ENCODE data around the gene CEP250. TPM values are rescaled to one million over a fixed set of nuclear protein-coding genes. Genes with fewer than 3 reads are reported as not detected.
"Not testable (repeated sequence)": the region's sequence is repeated elsewhere in the genome, so short reads cannot be mapped to it uniquely, and the experiment has no call there.

CEP250 gene
- total RNA-seq, 2 donors from 2014 or later = 67.5 to 90.0 TPM

GRCh38 chr20:35508493-35509218 is 53.3 kb downstream of the CEP250 start:
- ATAC-seq = no peak
- Mint-ChIP-seq H3K36me3 (peaks cover 10% of the 10 kb centered on the region), H3K9me3 (no peaks in the 10 kb centered on the region), H3K27me3 (no peaks in the 10 kb centered on the region), H3K27ac (no peak overlapping the region), H3K4me3 (no peak overlapping the region), H3K4me1 (ENCODE audit: low read depth in 2 of 2) (peaks cover 30% of the 10 kb centered on the region in 2 donors)
- DNase-seq (ENCODE audit: low spot score) = no peak

GRCh38 chr20:35510951-35511735 is 55.7 kb downstream of the CEP250 start:
- Mint-ChIP-seq H3K27ac (no peak overlapping the region), H3K27me3 (no peaks in the 10 kb centered on the region), H3K4me1 (ENCODE audit: low read depth in 2 of 2) (peaks cover 10 to 12% of the 10 kb centered on the region in 2 donors), H3K36me3 (peaks cover 1% of the 10 kb centered on the region), H3K9me3 (no peaks in the 10 kb centered on the region), H3K4me3 (no peak overlapping the region)
- ATAC-seq (no peak), DNase-seq (ENCODE audit: low spot score) (no peak)

- DNase-seq (ENCODE audit: low spot score) (no peak), ATAC-seq (no peak)
- Mint-ChIP-seq H3K27ac (no peak overlapping the region), H3K4me3 (no peak overlapping the region), H3K36me3 (no peaks in the 10 kb centered on the region), H3K4me1 (ENCODE audit: low read depth in 2 of 2) (peaks cover 5 to 7% of the 10 kb centered on the region in 2 donors), H3K9me3 (no peaks in the 10 kb centered on the region), H3K27me3 (no peaks in the 10 kb centered on the region)
Observed at GRCh38 chr20:35511814-35512420, 56.5 kb downstream of the CEP250 start.

- H3K36me3 Mint-ChIP-seq = no peaks in the 10 kb centered on the region
- ATAC-seq (no peak), DNase-seq (ENCODE audit: low spot score) (no peak)
- H3K4me1 Mint-ChIP-seq (ENCODE audit: low read depth in 2 of 2) = no peaks in the 10 kb centered on the region
- no peak overlapping the region for H3K4me3 Mint-ChIP-seq
- H3K9me3 Mint-ChIP-seq = no peaks in the 10 kb centered on the region
- H3K27me3 Mint-ChIP-seq = no peaks in the 10 kb centered on the region
- no peak overlapping the region for H3K27ac Mint-ChIP-seq
Observed at GRCh38 chr20:35514371-35514932, 59.1 kb downstream of the CEP250 start.

- ATAC-seq = no peak
- H3K36me3 Mint-ChIP-seq = no peaks in the 10 kb centered on the region
Observed at GRCh38 chr20:35515341-35515740, 59.9 kb downstream of the CEP250 start.

GRCh38 chr20:35515949-35516645 is 60.7 kb downstream of the CEP250 start:
- peak overlapping the region in 1 of 2 donors; percentile 27 for H3K27ac Mint-ChIP-seq
- H3K9me3 Mint-ChIP-seq = no peaks in the 10 kb centered on the region
- peaks cover 0 to 5% of the 10 kb centered on the region in 2 donors for H3K4me1 Mint-ChIP-seq (ENCODE audit: low read depth in 2 of 2)
- no peaks in the 10 kb centered on the region for H3K27me3 Mint-ChIP-seq
- ATAC-seq (no peak), DNase-seq (ENCODE audit: low spot score) (no peak)
- no peak overlapping the region for H3K4me3 Mint-ChIP-seq
- H3K36me3 Mint-ChIP-seq = no peaks in the 10 kb centered on the region

More at GRCh38 chr20:35515341-35515740, 59.9 kb downstream of the CEP250 start:
- Mint-ChIP-seq H3K27ac (no peak overlapping the region), H3K4me1 (ENCODE audit: low read depth in 2 of 2) (no peaks in the 10 kb centered on the region), H3K4me3 (no peak overlapping the region), H3K9me3 (no peaks in the 10 kb centered on the region), H3K27me3 (no peaks in the 10 kb centered on the region)
- no peak for DNase-seq (ENCODE audit: low spot score)

GRCh38 chr20:35517125-35517524 is 61.7 kb downstream of the CEP250 start:
- Mint-ChIP-seq H3K36me3 (no peaks in the 10 kb centered on the region), H3K4me1 (ENCODE audit: low read depth in 2 of 2) (peaks cover 0 to 5% of the 10 kb centered on the region in 2 donors), H3K9me3 (no peaks in the 10 kb centered on the region), H3K27ac (no peak overlapping the region), H3K4me3 (no peak overlapping the region), H3K27me3 (no peaks in the 10 kb centered on the region)
- no peak for DNase-seq (ENCODE audit: low spot score)
- no peak for ATAC-seq

- not testable (repeated sequence) for H3K36me3 Mint-ChIP-seq; DNase-seq (ENCODE audit: low spot score); H3K27ac Mint-ChIP-seq; H3K4me1 Mint-ChIP-seq (ENCODE audit: low read depth in 2 of 2); H3K4me3 Mint-ChIP-seq; H3K9me3 Mint-ChIP-seq; H3K27me3 Mint-ChIP-seq; ATAC-seq
Observed at GRCh38 chr20:35517767-35518166, 62.4 kb downstream of the CEP250 start.

GRCh38 chr20:35518955-35519354 is 63.6 kb downstream of the CEP250 start:
- H3K27ac Mint-ChIP-seq = no peak overlapping the region
- H3K36me3 Mint-ChIP-seq = no peaks in the 10 kb centered on the region
- ATAC-seq (no peak), DNase-seq (ENCODE audit: low spot score) (no peak)
- peaks cover 0 to 5% of the 10 kb centered on the region in 2 donors for H3K4me1 Mint-ChIP-seq (ENCODE audit: low read depth in 2 of 2)
- H3K27me3 Mint-ChIP-seq = no peaks in the 10 kb centered on the region
- no peak overlapping the region for H3K4me3 Mint-ChIP-seq
- no peaks in the 10 kb centered on the region for H3K9me3 Mint-ChIP-seq

GRCh38 chr20:35523298-35523888 is 68.0 kb downstream of the CEP250 start:
- H3K4me3 Mint-ChIP-seq = no peak overlapping the region
- no peak for DNase-seq (ENCODE audit: low spot score)
- no peaks in the 10 kb centered on the region for H3K27me3 Mint-ChIP-seq
- H3K9me3 Mint-ChIP-seq = no peaks in the 10 kb centered on the region
- no peak overlapping the region for H3K27ac Mint-ChIP-seq
- H3K36me3 Mint-ChIP-seq = no peaks in the 10 kb centered on the region
- H3K4me1 Mint-ChIP-seq (ENCODE audit: low read depth in 2 of 2) = peaks cover 0 to 5% of the 10 kb centered on the region in 2 donors
- peak in 1 of 2 donors; percentile 37 for ATAC-seq

GRCh38 chr20:35525639-35526038 is 70.2 kb downstream of the CEP250 start:
- DNase-seq (ENCODE audit: low spot score) (no peak), ATAC-seq (no peak)
- peaks cover 0 to 5% of the 10 kb centered on the region in 2 donors for H3K4me1 Mint-ChIP-seq (ENCODE audit: low read depth in 2 of 2)
- no peak overlapping the region for H3K27ac Mint-ChIP-seq
- no peaks in the 10 kb centered on the region for H3K36me3 Mint-ChIP-seq
- H3K9me3 Mint-ChIP-seq = no peaks in the 10 kb centered on the region
- H3K27me3 Mint-ChIP-seq = no peaks in the 10 kb centered on the region
- no peak overlapping the region for H3K4me3 Mint-ChIP-seq

GRCh38 chr20:35527122-35527769 is 71.8 kb downstream of the CEP250 start:
- no peaks in the 10 kb centered on the region for H3K4me1 Mint-ChIP-seq (ENCODE audit: low read depth in 2 of 2)
- H3K27me3 Mint-ChIP-seq = no peaks in the 10 kb centered on the region
- H3K9me3 Mint-ChIP-seq = no peaks in the 10 kb centered on the region
- ATAC-seq (no peak), DNase-seq (ENCODE audit: low spot score) (no peak)
- H3K4me3 Mint-ChIP-seq = no peak overlapping the region
- no peak overlapping the region for H3K27ac Mint-ChIP-seq
- H3K36me3 Mint-ChIP-seq = no peaks in the 10 kb centered on the region

GRCh38 chr20:35529552-35529951 is 74.2 kb downstream of the CEP250 start, which contains the start of gene C20orf173:
Gene C20orf173, minus strand, starts transcription at chr20:35529652. Its CDS starts 279 bp downstream, at chr20:35529373.
- peak in 1 of 2 donors; percentile 32 for ATAC-seq
- no peaks in the 10 kb centered on the region for H3K36me3 Mint-ChIP-seq

More at GRCh38 chr20:35529552-35529951, 74.2 kb downstream of the CEP250 start, which contains the start of gene C20orf173:
- Mint-ChIP-seq H3K9me3 (no peaks in the 10 kb centered on the region), H3K4me1 (ENCODE audit: low read depth in 2 of 2) (no peaks in the 10 kb centered on the region), H3K4me3 (no peak within 1 kb of the TSS), H3K27me3 (no peaks in the 10 kb centered on the region), H3K27ac (peak within 1 kb of the TSS in 1 of 2 donors; percentile 47)
- no peak for DNase-seq (ENCODE audit: low spot score)

All from natural killer cell treated with Interleukin-12 subunit alpha and Interleukin-12 subunit beta and Interleukin-15 and Interleukin-18, amount 100 ng/mL, for 72 hours (primary cell).